ENCODE results near the gene NELL2. TPM values are rescaled to one million over a fixed set of nuclear protein-coding genes. Genes with fewer than 3 reads are reported as not detected.

NELL2 gene
- total RNA-seq, 4 donors from 2014 or later = 0.23 to 11.4 (median 1.7) TPM

DNA sequence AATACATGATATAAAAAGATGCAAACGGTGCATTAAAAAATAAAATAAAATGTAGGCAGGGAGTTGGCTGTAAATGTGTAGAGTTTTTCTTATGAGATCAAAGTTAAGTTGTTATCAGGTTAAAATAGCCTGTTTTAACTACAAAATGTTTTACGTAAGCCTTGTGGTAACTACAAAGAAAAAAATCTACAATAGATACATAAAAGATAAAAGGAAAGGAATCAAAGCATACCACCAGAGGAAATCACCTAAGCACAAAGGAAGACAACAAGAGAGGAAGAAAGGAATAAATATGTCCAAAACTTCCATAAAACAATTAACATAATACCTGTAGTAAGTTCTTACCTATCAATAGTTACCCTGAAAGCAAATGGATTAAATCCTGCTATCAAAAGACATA lies 12.2 kb downstream of the NELL2 start:
- no peak for DNase-seq
- 0 to 39% methylated on average over 2 of the region's 2 CpGs for WGBS, 2 donors
- Histone ChIP-seq H3K27ac (no peak overlapping the region), H3K4me3 (no peak overlapping the region), H3K27me3 (no peaks in the 10 kb centered on the region), H3K9me3 (no peaks in the 10 kb centered on the region), H3K4me1 (no peaks in the 10 kb centered on the region), H3K36me3 (no peaks in the 10 kb centered on the region)
- no peak for TF ChIP-seq POLR2A (IDR thresholded peaks at IDR 0.05)
- TF ChIP-seq, protein P1, sequence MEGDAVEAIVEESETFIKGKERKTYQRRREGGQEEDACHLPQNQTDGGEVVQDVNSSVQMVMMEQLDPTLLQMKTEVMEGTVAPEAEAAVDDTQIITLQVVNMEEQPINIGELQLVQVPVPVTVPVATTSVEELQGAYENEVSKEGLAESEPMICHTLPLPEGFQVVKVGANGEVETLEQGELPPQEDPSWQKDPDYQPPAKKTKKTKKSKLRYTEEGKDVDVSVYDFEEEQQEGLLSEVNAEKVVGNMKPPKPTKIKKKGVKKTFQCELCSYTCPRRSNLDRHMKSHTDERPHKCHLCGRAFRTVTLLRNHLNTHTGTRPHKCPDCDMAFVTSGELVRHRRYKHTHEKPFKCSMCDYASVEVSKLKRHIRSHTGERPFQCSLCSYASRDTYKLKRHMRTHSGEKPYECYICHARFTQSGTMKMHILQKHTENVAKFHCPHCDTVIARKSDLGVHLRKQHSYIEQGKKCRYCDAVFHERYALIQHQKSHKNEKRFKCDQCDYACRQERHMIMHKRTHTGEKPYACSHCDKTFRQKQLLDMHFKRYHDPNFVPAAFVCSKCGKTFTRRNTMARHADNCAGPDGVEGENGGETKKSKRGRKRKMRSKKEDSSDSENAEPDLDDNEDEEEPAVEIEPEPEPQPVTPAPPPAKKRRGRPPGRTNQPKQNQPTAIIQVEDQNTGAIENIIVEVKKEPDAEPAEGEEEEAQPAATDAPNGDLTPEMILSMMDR (IDR thresholded peaks at IDR 0.05) = no peak
- intact Hi-C loops (cut with DNase I) = no loop called here

DNA sequence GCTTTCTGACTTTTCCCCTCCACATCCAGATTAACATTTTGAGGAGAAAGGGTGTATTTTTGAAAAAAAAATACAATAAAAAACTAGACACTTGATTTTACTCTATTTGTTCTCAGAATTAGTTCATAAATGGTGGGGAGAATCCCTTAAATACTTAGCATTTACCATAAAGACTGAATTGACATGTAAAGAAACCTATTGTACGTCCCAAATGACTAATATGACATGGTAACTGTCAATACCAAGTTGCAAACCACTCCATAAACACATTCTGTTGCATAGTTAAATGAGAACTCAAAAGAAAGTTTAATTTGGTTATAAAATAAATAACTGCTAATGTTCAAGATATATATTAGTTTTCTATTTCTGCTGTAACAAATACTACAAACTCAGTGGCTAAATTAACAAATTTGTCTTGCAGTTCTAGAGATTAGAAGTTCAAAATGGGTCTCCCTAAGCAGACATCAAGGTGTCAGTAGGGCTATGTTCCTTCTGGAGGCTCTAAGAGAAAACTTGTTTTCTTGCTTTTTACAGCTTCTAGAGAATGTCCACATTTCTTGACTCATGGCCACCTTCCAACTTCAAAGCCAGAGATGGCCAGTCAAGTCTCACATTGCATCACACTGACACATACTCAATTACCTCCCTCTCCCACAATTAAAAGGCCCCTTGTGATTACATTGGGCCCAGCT lies 16.0 kb downstream of the NELL2 start:
- TF ChIP-seq POLR2A (IDR thresholded peaks at IDR 0.05) = no peak
- TF ChIP-seq, protein P1 (IDR thresholded peaks at IDR 0.05) = no peak
- H3K27ac ChIP-seq = no peak overlapping the region
- no peaks in the 10 kb centered on the region for H3K36me3 ChIP-seq
- WGBS, 2 donors = 75 to 86% methylated on average over 1 of the region's 1 CpG
- no peak for DNase-seq
- H3K4me1 ChIP-seq = no peaks in the 10 kb centered on the region
- no peaks in the 10 kb centered on the region for H3K27me3 ChIP-seq
- no peak overlapping the region for H3K4me3 ChIP-seq
- intact Hi-C loops (cut with DNase I) = no loop called here
- H3K9me3 ChIP-seq = no peaks in the 10 kb centered on the region

DNA sequence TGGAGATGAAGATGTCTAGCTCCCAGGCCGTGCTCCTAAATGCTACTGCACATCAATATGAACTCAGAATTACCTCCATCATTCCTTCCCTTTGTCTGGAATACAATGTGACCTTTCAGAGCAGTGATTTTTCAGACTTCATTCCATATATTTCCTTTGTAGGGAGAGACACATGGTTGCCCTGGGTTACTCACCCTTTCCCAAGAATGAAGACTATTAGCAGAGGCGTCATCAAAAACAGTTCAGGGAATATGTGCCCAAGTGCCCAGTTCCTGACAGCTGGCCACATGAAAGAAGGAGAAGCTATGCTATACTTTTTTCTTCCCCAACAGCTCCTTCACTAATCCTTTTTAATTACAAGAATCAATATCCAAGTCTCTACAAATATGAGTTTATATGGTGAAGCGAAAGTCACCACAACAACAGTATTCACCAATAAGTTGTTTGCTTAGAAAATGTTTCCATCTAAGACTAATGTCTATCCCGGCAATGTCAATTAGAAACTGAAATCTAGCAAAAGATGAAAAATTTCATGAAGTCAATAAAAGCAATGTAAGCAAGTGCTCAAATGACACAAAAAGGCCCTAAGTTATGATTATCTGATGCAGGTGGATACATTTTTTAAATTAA lies 17.8 kb downstream of the NELL2 start:
- no peaks in the 10 kb centered on the region for H3K9me3 ChIP-seq
- TF ChIP-seq, protein P1 (IDR thresholded peaks at IDR 0.05) = no peak
- TF ChIP-seq POLR2A (IDR thresholded peaks at IDR 0.05) = no peak
- H3K4me3 ChIP-seq = no peak overlapping the region
- H3K27me3 ChIP-seq = no peaks in the 10 kb centered on the region
- no peak for DNase-seq
- 79 to 82% methylated on average over 4 of the region's 4 CpGs for WGBS, 2 donors
- H3K4me1 ChIP-seq = no peaks in the 10 kb centered on the region
- H3K36me3 ChIP-seq = no peaks in the 10 kb centered on the region
- no peak overlapping the region for H3K27ac ChIP-seq
- intact Hi-C loops (cut with DNase I) = no loop called here

DNA sequence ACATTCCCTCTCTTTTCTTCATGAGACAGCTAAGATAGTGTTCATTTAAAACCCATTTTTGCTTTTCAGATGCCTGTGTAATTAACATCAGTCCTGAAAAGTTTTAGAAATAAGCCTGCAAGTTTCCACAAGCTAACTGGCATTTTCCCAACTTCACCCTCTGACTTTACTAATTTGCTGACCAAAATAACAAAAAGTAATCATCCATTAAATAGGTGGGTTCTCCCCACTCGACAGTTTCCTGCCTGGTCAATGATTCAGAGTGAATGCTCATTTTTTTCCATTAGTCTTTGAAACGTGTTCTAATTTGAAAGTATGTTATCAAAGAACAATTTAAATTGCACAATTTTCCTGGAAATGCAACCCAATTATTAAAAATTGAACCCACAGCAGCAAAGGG lies 23.6 kb downstream of the NELL2 start:
- Histone ChIP-seq H3K27ac (no peak overlapping the region), H3K4me1 (no peaks in the 10 kb centered on the region), H3K27me3 (no peaks in the 10 kb centered on the region), H3K9me3 (no peaks in the 10 kb centered on the region), H3K4me3 (no peak overlapping the region), H3K36me3 (no peaks in the 10 kb centered on the region)
- 9 to 12% methylated on average over 2 of the region's 2 CpGs for WGBS, 2 donors
- intact Hi-C loops (cut with DNase I) = no loop called here
- DNase-seq = no peak
- TF ChIP-seq, protein P1 (IDR thresholded peaks at IDR 0.05) = no peak
- TF ChIP-seq POLR2A (IDR thresholded peaks at IDR 0.05) = no peak

DNA sequence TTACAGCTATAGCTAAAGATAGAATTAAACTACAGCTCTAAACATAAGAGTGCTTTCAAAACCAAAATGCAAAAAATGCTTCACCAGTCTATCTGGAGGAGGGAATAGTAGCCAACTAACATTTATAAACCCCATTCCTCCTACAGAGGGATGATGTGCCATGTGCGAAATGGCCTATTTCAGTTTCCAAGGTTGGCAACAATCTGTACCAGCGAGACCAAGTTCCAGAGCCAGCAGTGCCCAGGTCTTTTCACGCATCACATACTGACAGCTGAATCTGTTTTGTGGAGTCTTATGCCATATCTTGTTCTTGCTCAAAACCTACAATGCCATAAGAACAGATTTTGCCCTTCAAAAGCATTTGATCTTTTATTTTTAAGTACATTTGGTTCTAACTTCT lies 24.5 kb downstream of the NELL2 start:
- H3K4me1 ChIP-seq = peaks cover 0 to 7% (median 0%) of the 10 kb centered on the region in 3 donors

More for the DNA sequence above, 24.5 kb downstream of the NELL2 start:
- no peaks in the 10 kb centered on the region for H3K27me3 ChIP-seq
- H3K36me3 ChIP-seq = no peaks in the 10 kb centered on the region
- no peak overlapping the region for H3K27ac ChIP-seq
- intact Hi-C loops (cut with DNase I) = no loop called here
- TF ChIP-seq POLR2A (IDR thresholded peaks at IDR 0.05) = no peak
- TF ChIP-seq, protein P1 (IDR thresholded peaks at IDR 0.05) = no peak
- DNase-seq = no peak
- 87 to 92% methylated on average over 3 of the region's 3 CpGs for WGBS, 2 donors
- no peak overlapping the region for H3K4me3 ChIP-seq
- H3K9me3 ChIP-seq = no peaks in the 10 kb centered on the region

Data from esophagus squamous epithelium (tissue), 5 donors.